HG03520 (cell line): Measurements from ENCODE around the gene FAM163B.

Experiments used
- ATAC-seq: cut with Tn5 transposase; IDR thresholded peaks from one replicate; pipeline ENCODE4 v1.9.1; 2021; ENCODE audit warnings: mild to moderate bottlenecking, moderate library complexity; ENCODE audit not compliant: unreplicated experiment

FAM163B gene

DNA sequence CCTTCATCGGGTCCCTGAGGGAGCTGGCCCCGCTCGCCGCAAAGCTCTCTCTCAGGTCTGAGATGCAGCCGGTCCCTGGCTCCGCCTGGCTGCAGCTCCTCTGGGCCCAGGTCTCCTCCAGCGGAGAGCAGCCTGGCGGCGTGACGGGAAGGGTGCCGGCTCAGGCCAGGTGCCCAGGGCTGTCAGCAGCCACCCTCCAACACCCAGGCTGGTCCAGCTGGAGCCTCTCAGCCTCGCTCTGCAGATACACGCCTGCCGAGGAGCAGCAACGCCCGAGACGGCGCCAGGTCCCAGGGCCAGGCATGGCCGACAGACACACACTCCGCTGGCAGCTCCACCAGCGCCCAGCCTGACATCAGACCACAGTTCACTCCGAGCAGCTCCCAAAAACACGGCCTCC is 25.6 kb downstream of the FAM163B start:
- no peak for ATAC-seq

DNA sequence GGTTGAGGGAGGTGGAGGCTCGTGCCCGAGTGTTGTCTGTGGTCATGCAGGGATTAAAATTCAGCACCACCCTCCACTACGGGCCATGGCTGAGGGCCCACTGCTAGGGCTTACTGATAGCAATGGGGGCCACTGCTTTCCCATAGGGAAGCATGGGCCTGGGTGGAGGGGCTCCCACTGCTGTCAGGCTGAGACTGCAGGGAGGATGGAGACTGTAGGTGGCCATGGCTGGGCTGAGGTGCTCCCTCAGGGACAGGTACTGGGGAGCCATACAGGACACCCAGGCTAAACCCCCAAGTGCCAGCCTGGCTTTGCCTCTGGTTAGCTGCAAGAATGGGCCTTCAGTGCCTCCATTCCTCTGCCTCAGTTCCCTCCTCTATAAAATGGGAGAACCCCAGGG is 26.1 kb downstream of the FAM163B start:
- no peak for ATAC-seq

DNA sequence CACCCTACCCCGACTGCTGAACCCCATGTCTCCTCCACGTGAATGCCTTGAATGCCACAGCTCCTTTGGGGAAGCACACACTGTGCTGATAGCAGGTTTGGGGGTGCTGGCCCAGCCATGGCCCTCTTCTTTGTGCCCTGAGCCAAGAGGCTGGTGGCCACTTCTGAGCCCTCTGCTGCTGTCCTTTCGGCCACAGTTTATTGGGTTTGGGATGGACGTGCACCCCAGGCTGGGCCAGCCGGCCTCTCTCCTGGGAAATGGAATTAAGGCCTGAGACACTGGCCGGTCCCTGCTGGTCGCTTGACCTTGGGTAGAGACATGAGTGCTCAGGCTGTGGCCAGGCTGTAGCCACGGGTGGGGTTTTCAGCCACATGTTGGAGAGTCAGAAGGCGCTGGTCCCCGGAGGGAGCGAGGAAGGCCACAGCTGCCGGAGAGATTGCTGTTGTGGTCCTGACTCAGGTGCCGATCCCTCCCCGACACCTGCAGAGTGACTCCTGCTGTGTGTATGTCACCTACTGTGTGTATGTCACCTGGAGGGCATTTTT is 26.6 kb downstream of the FAM163B start:
- ATAC-seq: no peak

DNA sequence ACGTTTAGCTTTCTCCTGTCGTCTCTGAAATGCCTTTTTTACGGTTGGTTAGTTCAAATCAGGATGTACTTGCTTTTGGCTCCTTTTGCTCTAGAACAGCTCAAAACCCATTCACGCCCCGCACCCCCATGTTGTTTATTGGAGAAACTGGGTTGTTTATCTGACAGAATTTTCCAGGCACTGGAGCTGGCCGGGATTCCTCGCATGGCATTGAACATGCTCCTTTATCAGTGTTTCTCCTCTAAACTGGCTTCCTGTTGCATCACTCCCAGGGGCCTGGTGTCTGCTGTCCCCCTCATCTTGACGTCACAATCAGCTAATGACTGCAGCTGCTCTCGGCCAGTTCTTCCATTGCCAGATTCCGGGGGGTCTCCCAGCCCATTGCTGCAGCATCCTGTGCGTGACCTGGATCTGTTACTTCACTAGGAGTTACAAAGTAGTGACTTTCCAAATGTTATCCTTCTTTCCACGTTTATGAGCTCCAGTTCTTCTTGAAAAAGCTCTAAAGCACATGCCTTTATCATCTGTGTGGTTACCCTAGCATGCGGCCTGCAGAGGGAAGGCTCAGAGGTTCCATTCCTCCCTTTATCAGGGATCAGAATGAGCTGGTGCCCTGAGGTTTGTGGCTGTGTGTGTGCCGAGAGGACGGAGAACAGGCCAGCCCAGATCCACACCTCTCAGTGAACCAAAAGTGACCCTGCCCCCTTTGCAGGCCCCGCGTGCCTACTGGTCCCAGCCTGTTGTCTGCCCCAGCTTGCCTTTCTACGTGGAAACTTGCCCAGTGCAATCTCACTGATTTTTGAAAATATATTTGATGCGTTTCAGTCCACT is 27.5 kb downstream of the FAM163B start:
- no peak for ATAC-seq

DNA sequence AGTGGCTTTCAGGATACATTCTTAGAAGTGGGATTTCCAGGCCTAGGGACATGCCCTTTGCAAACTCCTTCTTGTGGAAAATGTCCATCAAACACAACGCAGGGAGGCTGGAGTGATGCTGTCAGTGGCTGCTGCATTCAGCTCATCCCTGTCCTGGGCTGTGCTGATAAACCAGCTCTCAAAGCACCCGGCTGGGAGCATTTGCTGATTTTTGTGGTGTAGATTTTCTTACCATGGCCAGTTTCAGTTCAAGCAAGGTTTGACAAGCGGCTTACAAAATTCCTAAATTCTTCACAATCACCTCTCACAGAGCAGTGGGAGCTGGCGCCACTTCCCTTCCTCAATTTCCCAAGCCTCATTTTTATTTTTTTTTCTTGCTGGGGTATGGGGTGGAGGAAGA is 28.2 kb downstream of the FAM163B start:
- ATAC-seq: no peak

DNA sequence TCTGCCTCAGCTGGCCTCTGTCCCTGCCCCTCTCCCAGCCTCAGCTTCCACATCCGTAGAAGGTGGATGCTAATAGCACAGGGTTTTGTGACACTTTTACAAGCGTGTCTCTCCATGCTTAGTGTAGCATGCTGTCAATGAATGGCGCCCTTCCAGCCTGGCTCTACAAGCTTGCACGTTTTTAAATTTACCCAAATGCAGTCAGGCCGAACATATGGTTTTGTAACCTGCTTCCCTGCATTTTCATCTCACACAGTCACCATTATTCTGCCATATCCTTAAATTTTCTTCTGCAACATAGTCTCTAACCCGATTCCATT is 28.8 kb downstream of the FAM163B start:
- ATAC-seq: no peak

DNA sequence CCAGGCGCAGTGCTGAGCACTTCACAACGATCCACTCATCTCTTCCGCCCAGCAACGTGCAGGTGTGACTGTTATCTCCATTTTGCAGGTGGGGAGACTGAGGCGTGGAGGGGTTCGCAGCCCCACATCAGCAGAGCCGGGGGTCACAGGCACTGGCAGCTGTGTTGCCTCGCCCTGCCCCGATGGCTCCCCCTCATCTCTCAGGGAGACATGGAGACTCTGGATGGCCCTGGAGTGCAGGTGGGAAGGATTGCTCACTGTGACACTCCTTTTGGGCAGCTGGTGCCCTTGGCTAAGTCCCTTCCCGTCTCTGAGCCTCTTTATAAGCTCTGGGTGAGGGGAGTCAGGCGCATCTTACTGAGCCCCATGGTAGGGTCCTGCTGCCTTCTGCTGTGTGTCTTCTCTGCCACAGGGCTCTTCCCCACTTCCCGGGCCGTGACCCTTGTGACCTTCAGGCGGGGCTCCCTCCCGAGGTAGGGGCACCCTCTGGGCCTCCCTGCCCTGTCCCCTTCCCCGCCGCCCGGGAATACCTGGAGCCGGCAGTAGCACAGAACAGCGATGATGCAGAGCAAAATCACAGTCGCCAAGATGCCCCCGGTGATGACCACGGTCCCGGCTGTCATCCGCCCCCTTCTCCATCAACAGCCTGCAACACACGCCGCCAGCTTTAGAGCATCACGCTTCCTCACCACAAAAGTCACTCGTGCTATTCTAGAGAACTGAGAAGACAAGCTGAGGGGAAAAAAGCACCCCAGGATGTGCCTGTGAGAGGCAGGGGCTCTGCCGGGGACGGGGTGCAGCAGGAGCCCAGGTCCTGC is 29.4 kb downstream of the FAM163B start:
- no peak for ATAC-seq

DNA sequence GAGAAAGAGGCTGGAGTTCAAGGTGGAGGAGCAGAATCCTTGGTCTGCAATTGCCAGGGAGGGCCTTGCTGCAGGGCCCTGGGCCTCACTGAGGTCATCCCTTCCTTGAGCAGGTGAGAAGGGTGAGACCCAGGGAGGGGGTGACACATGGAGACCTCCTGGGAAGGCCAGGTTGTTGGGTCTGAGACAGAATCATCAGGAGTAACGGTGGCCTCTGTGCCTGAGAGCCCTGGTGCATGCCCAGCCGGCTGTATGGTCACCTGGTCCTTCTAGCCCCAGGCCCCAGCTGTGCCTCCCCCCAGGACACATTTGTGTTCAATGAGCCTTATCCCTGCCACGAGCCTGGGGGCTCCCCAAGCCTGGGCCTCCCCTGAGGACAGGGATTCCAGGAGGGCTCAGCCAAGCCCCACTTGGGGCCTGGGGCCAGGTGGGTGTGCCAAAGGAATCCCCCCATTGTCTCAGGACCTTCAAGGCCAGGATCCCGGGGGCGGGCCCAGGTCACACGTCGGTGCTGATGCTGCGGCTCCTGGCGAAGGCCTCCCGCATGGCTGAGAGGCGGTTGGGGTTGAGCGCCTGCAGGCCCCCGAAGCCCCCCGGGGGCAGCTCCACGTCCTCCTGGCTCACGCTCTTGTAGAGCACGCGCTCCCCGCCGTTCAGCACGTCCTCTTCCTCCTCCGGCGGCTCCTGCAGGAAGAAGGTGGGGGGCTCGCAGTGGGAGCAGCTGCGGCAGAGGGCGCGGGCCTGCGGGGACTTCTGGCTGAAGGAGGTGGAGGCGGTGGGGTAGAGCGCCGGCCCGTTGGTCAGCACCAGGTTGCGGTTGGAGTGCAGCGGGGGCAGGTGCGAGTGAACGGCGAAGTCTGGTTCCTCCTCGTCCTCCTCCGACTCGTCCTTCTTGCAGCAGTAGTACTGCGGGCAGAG is 30.4 kb downstream of the FAM163B start:
- no peak for ATAC-seq

DNA sequence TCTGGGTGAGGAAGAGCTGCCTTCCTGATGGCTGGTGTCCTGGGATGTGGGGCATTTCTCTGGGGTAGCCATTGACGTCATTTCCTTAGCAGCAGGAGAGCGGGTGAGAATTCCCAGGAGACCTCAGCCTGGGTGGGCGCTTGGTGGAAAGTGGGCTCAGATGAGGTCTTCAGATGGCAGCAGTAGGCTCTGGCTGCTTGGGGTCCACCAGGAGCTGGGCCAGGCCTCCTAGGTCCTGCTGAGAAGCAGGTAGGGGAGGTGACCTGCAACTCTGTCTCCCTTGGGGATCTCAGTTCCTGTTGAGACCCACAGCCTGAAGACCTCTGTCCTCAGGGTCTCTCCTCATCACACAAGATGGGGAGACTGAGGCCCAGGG is 31.5 kb downstream of the FAM163B start:
- ATAC-seq: no peak

DNA sequence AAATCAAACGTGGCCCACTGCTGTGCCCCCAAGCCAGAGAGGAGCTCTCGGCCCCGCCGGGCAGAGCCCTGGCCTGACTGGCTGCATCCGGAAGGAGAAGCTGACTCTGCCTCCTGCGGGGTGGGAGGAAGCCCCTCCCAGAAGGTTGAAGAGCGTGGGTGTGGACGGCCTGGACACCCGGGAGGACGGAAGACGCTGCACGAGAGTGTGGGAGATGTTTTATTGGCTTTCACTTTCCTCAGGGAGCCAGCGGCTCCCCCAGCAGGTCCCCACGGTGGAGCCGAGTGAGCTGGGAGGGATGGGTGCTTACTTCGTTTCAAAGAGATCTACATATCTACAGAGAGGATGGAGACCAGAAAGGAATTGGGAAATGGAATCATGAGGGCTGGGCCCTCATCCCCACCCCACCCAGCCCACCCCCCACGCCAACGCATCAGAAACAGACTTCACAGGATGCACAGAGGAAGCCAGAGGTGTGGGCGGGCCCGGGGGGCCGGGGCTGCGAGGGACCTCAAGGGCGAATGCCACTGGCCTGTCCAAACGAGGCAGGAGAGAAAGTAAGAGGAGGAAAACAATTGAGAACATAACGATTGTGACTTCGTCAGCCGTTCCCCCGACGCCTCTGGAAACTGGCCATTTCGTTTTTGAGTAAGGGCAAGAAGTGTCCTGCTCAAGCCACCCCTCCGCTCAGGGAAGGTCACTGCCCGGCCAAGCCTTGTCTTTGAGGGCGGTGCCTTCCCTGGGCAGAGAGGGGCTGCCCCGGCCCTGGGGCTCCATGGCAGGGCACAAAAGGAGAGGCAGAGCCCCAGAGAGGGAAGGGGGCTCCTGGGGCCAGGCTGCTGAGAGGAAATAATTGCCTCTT is 32.1 kb downstream of the FAM163B start:
- ATAC-seq: no peak

DNA sequence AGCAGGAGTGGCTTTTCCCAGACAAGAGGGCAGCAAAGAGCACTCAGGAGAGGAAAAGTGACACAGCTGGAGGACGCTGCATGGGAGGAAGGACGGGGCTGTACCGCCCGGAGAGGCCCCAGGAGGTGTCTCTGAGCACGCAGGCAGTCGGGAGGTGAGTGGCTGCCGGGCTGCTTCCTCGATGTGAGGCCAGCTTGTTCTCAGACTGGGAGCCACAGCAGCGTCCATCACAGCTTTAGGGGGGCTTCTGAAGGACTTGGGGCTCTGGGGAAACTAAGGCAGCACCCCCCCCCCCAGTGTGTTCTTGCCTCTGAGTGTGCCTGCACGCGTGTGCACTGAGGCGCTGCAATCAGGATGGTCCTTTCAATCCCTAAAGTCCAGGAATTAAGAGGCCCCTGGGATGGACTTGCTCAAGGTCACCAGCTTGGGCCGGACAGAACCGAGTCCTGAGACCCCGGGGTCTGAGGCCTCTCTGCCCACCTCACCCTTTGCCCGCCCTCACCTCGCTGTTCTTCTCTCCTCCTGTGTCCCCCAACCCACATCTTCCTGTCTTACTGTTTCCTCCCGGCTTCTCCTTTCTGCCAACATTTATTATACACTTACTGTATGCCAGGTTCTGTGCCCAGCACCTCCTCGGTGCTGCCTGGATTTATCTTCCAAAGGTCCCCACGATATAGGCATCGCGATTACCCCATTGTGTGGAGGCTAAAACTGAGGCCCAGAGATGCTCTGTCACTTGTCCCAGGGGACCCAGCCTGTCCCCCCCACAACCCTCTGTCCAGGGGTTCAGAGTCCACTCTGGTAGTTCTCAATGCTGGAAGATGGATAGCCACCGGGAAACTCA is 32.9 kb downstream of the FAM163B start:
- no peak for ATAC-seq

DNA sequence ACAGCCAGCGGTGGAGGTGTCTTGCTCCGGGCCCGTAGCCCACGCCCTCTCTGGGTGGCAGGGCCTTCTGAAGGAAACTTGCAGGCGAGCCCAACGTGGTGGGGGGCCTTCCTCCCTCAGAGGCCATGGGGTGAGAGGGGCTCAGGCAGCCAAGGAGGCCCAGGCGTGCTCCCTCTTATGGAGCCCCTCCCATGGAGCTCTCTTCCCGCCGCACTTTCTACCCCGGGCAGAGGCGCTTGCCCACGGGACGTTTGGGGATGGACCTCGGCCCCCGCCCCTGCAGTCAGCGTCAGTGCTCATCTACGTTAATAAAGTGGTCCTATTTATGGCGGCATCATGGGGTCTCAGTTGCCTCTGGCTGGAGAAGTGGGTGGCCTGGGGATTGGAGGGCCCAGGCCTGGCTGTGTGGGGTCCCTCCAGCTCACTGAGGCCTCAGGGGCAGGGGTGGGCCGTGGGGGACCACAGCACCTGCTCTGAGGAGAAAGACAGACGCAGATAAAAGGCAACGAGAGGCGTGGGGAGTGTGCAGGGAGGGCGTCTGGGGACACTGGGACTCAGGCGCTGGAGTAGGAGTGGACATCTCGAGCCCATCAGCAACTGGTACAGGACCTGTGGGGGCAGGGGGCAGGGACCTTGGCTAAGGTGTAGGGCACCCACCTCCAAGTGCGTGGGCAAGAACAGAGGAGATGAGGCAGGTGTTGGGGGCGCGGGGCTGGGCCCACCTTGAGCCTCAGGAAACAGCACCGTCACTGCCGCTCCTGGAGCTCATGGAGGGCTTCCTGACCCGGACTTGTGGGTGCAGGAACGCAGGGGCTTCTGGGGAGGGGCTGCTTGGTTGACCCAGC is 33.8 kb downstream of the FAM163B start:
- ATAC-seq: no peak

DNA sequence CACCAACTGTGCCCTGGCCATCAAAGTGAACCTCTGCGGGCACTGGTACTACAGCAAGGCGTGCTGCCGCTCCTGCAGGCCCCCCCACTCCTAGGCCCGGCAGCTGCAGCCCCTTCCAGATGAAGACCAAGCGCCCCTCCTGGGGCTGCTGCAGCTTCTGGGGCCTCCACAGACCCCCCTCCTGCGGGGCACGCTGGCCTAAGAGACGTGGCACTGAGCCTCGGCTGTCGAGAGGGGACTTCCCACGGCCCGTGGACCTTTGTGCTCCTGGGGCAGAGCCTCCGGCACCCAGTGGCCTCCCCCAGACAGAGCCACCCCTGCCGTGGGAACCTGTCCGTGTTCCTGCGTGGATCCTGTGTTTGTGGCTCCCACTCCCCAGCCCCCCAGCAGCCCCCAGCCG is 34.4 kb downstream of the FAM163B start:
- ATAC-seq: no peak

DNA sequence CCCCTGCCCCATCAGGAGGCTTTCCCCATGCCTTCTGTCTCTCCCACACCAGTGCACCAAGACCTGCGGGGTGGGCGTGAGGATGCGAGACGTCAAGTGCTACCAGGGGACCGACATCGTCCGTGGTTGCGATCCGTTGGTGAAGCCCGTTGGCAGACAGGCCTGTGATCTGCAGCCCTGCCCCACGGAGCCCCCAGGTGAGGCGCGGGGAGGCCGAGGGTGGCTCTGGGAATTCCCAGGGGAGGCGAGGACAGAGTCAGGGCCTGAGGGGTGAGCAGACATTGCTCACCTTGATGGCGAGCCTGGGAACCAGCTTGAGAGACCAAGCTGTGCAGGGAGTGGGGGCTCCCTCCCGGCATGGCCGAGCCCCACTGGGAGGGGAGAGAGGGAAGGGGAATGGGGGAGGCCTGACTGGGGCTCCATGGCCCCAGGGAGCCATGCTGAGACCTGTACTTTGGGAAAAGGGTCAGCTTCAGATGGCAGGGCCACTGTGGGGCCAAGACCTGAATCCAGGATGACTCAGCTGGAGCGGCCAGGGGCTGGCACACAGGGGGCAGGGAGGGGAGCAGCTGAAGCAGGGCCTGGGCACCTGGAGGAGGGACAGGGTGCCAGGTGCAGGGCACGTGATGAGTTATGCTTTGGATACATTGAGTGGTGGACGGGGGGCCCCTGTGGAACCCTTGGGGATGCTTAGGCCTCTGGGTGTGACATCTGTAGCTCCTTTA is 35.2 kb downstream of the FAM163B start:
- ATAC-seq: no peak

DNA sequence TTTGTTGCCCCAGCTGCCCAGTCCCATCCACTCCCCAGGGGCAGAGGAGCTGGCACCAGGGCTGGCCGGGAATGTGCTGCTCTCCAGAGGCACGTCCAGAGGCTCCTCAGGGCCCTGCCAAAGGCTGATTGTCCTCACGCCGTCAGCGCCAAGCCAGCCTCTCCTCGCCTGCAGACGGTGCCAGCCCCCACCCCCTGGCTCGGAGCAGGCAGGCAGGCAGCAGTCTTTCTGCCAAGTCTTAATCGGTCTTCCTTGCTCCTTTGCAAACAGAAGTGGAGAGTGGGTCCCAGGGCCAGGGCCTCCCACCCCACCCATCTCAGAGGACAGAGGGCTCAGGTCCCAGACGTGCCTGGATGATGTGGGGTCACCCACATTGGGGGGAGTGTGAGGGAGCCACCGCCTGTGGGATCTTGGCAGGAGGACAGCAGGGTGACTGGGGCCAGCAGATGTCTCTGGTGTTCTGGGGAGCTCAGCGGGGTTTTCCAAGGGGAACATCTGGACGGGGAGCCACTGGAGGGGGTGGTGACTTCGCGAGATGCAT is 36.3 kb downstream of the FAM163B start:
- ATAC-seq: no peak

DNA sequence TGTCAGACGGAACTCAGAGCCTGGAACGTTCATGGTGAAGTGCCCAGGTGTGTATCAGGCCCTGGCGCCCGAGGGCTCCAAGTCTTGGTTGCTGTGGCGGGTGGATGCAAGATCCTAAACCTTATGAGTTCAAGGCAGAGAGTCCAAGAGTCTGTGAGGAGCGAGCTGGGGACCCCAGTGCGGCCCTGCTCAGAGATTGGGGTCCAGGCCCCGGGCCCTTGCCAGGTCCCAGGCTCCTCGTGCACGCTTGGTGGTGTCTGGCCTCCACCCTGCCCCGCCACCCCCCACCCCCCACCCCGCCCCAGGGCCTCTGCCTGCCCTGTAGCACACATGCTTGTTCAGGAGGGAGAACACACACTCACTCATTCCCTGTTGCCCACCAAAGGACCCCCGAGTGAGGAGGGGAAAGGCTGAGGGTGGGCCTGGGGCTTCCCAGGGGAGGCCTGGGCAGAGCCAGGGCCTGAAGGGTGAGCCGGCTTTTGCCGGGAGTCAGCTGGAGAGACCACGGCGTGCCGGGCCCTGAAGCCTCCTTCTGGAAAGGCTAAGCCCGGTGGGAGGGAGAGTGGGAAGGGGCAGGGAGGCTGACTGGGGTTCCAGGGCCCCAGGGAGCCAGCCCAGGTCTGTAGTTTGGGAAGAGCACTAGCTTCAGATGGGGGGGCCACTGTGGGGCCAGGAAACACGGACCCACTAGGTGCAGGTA is 37.1 kb downstream of the FAM163B start:
- no peak for ATAC-seq

DNA sequence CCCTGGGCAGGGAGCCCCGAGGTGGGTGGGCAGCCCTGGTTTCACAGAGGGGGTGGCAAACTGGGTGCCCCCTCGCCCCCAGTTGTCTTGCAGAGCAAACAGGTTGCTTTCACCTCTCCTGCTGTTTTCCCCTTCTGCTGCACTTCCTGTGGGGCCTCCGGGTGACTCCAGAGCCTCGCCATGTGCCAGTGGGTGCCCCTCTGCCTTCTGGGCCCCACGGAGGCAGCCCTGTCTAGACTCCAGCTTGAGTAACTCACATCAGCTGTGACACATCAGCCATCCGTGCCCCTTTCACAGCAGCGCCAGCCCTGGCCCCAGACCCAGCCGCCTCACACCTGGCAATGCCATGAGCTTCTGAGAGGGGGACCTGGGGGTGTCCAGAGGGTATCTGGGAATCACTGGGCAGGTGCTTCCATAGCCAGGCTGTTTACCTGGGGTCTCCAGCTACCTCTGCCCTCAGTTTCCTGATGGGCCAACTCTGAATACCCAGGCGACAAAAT is 37.7 kb downstream of the FAM163B start:
- ATAC-seq: no peak
